Epithelial cell of proximal tubule (primary cell): ENCODE results near the gene FAM234B. TPM values are rescaled to one million over a fixed set of nuclear protein-coding genes. Genes with fewer than 3 reads are reported as not detected.

ENCODE experiments used
- DNase-seq: peaks from one replicate; pipeline ENCODE4 v3.0.0-alpha.2; 2011; ENCODE audit warnings: low read depth
- H3K4me3 ChIP-seq: 2 replicates; pipeline ENCODE4 v1.5.1; 2011; ENCODE audit warnings: low read depth, mild to moderate bottlenecking, low read length
- CTCF ChIP-seq: conservative IDR thresholded peaks from 2 replicates; pipeline ENCODE4 v1.5.1; 2012; ENCODE audit warnings: low read depth, mild to moderate bottlenecking, low read length
- total RNA-seq: library from RNA; depleted of rRNA; stranded (reverse); fragments of >200 nt; gene quantifications from 2 replicates; pipeline ENCODE4 v1.2.3, GENCODE V29; 2015

FAM234B gene
- total RNA-seq, 1 donor from 2014 or later: 3.8 TPM

DNA sequence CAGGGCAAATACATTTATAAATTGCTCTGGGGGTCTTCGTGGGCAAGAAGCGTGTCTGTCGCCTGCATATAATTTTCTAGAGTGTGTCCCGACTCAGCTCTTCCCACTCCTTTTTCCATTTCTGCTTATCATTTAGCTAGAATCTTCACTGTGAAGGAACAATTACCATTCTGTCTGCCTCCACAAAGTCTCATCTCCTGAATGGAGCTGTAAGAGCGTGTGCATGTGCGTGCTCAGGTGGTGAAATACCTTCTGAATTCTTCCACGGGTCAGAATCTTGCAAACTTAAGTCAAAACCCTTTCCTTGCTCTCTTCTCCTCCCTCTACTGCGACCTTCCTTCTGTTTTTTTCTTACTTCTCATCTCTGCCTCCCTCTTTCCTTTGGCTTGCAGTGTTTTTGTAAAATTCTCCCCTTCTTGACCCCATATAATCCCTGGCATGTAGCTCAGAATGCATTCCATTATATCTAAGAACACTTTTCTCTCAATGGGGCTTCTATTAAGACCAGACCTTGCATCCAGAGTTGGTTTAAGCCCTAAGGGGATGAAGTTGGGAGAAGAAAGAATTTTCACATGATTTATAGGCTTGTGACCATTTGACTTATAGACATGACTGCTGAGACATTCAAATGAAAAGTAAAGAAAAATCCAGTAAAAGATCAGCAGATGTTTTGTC lies 84.2 kb downstream of the FAM234B start:
- H3K4me3 ChIP-seq: no peak overlapping the region
- no peak for DNase-seq
- no peak for TF ChIP-seq CTCF

GRCh38 chr12:13130981-13131380 lies 86.8 kb downstream of the FAM234B start:
- TF ChIP-seq CTCF: no peak
- no peak for DNase-seq
- H3K4me3 ChIP-seq: no peak overlapping the region

Other genes starting within 250 kb of the FAM234B start
- gene DDX47, start 231.0 kb upstream of the FAM234B start, total RNA-seq: 106 and 110 TPM in 2 replicates
- gene GPRC5A, start 152.8 kb upstream of the FAM234B start, total RNA-seq: 84.4 and 142 TPM in 2 replicates
- gene GPRC5D, start 92.2 kb upstream of the FAM234B start, total RNA-seq: not detected in 2 replicates
- 12.7 and 13.0 TPM in 2 replicates for gene HEBP1, start 44.1 kb upstream of the FAM234B start, total RNA-seq
- 0.75 and 1.2 TPM in 2 replicates for gene GSG1, start 59.3 kb downstream of the FAM234B start, total RNA-seq
- 117 and 166 TPM in 2 replicates for gene EMP1, start 152.3 kb downstream of the FAM234B start, total RNA-seq